NT2/D1 (cell line): ENCODE measurements around the gene CHRNB2.

Experiments used
- SUZ12 ChIP-seq: IDR thresholded peaks from 2 replicates; pipeline ENCODE4 v1.6.1; 2011; ENCODE audit not compliant: insufficient read length, insufficient read depth; ENCODE audit errors: extremely low read depth
- YY1 ChIP-seq: IDR thresholded peaks from 2 replicates; pipeline ENCODE4 v1.6.1; 2011; ENCODE audit not compliant: insufficient read length, insufficient read depth
- ZNF274 ChIP-seq: IDR thresholded peaks from 2 replicates; pipeline ENCODE4 v1.6.1; 2011; ENCODE audit warnings: mild to moderate bottlenecking, low read depth, low read length

DNA sequence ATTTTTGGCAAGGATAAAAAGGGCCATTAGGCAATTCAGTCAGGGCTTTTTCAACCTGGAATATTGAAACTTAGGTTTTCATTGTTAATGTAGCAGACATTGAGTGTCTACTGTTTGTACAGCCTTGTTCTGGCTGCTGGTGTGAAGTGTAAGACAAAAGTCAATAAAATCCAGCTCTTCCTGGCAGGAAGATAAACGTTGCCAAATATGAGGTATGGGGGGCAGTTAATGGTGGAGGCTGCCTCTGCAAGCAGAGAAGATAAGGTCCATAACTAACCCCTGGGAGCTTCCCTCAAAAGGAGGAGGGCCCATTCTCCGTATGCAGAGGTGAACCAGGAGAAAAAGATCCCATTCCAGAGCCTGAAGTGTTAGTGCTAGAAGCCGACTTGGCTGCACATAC lies 45.9 kb upstream of the CHRNB2 start:
- TF ChIP-seq SUZ12, result no peak
- no peak for TF ChIP-seq YY1
- TF ChIP-seq ZNF274, result no peak
